Neural progenitor cell (in vitro differentiated cells): ENCODE results near the gene TRIM39. TPM values are rescaled to one million over a fixed set of nuclear protein-coding genes. Genes with fewer than 3 reads are reported as not detected.
"Not testable (repeated sequence)": the region's sequence is repeated elsewhere in the genome, so short reads cannot be mapped to it uniquely, and the experiment has no call there.

ENCODE experiments used
- DNase-seq: peaks from one replicate; pipeline ENCODE4 v3.0.0-alpha.2; 2016; ENCODE audit warnings: low spot score
- H2AFZ ChIP-seq: fragments of 200-600 bp; sonication (generic); replicated peaks from 2 replicates; pipeline ENCODE4 v1.6.1; 2016; ENCODE audit warnings: antibody characterized with exemption
- H3F3A ChIP-seq: fragments of 200-600 bp; sonication (generic); 2 replicates; pipeline ENCODE4 v1.6.1; 2016; ENCODE audit warnings: antibody characterized with exemption, low read depth
- H3K27ac ChIP-seq: fragments of 200-600 bp; sonication (generic); 2 replicates; pipeline ENCODE4 v1.5.1; 2016; ENCODE audit warnings: mild to moderate bottlenecking
- H3K27me3 ChIP-seq: fragments of 200-600 bp; sonication (generic); 2 replicates; pipeline ENCODE4 v1.6.1; 2016; ENCODE audit warnings: mild to moderate bottlenecking, moderate library complexity
- H3K36me3 ChIP-seq: fragments of 200-600 bp; sonication (generic); 2 replicates; pipeline ENCODE4 v1.5.1; 2016
- H3K4me1 ChIP-seq: fragments of 200-600 bp; sonication (generic); 2 replicates; pipeline ENCODE4 v1.6.1; 2016; ENCODE audit warnings: mixed run types
- H3K4me2 ChIP-seq: fragments of 200-600 bp; sonication (generic); 2 replicates; pipeline ENCODE4 v1.6.1; 2016
- H3K4me3 ChIP-seq: fragments of 200-600 bp; sonication (generic); 2 replicates; pipeline ENCODE4 v1.5.1; 2016
- H3K79me2 ChIP-seq: fragments of 200-600 bp; sonication (generic); 2 replicates; pipeline ENCODE4 v1.6.1; 2016; ENCODE audit warnings: low read depth
- H3K9ac ChIP-seq: fragments of 200-600 bp; sonication (generic); 2 replicates; pipeline ENCODE4 v1.6.1; 2016
- H3K9me3 ChIP-seq: fragments of 200-600 bp; sonication (generic); 2 replicates; pipeline ENCODE4 v1.5.1; 2016; ENCODE audit warnings: low read depth
- H4K20me1 ChIP-seq: fragments of 200-600 bp; sonication (generic); 2 replicates; pipeline ENCODE4 v1.6.1; 2016; ENCODE audit warnings: low read depth
- H3K27ac Mint-ChIP-seq: 3 replicates; pipeline ENCODE4 v1.8.0; 2021; ENCODE audit warnings: mixed read lengths
- H3K27me3 Mint-ChIP-seq: 2 replicates; pipeline ENCODE4 v1.8.0; 2022; ENCODE audit warnings: low read depth, mild to moderate bottlenecking, inconsistent platforms, moderate library complexity, mixed read lengths; ENCODE audit not compliant: insufficient read depth
- H3K36me3 Mint-ChIP-seq: 3 replicates; pipeline ENCODE4 v1.8.0; 2021; ENCODE audit warnings: mixed read lengths
- H3K4me1 Mint-ChIP-seq: 3 replicates; pipeline ENCODE4 v1.8.0; 2021; ENCODE audit warnings: mixed read lengths
- H3K4me3 Mint-ChIP-seq: 3 replicates; pipeline ENCODE4 v1.8.0; 2021; ENCODE audit warnings: mild to moderate bottlenecking, moderate library complexity, mixed read lengths
- H3K9me3 Mint-ChIP-seq: 3 replicates; pipeline ENCODE4 v1.8.0; 2020; ENCODE audit warnings: mixed read lengths
- EZH2 ChIP-seq: fragments of 200-600 bp; sonication (generic); IDR thresholded peaks from 2 replicates; pipeline ENCODE4 v1.6.1; 2017; ENCODE audit warnings: antibody characterized with exemption, mild to moderate bottlenecking, moderate library complexity
- EZH2phosphoT487 ChIP-seq: fragments of 200-600 bp; sonication (generic); IDR thresholded peaks from 2 replicates; pipeline ENCODE4 v1.6.1; 2017; ENCODE audit warnings: antibody characterized with exemption
- total RNA-seq: library from RNA; depleted of rRNA; stranded (reverse); fragments of >200 nt; gene quantifications from 2 replicates; pipeline ENCODE4 v1.2.3, GENCODE V29; 2015; ENCODE audit warnings: low replicate concordance
- TF ChIP-seq, protein P1 (sequence below): fragments of 200-600 bp; sonication (generic); IDR thresholded peaks from 2 replicates; pipeline ENCODE4 v1.5.1; 2017; ENCODE audit warnings: antibody characterized with exemption, mild to moderate bottlenecking

Gene TRIM39
- 11.0 and 21.2 TPM in 2 replicates for total RNA-seq

GRCh38 chr6:30326526-30327231, at the start of gene TRIM39:
Gene TRIM39 (plus strand): TSS chr6:30326927. CDS start chr6:30329318, 2,391 bp downstream.
- H3K27me3 Mint-ChIP-seq: peaks cover 2% of the 10 kb centered on the region
- Histone ChIP-seq H3K36me3 (peaks cover 5% of the 10 kb centered on the region), H3K4me2 (peak within 1 kb of the TSS; percentile 87), H4K20me1 (peaks cover 39% of the 10 kb centered on the region), H3K4me3 (peak within 1 kb of the TSS; percentile 79), H2AFZ (peak within 1 kb of the TSS; percentile 99), H3K27me3 (no peaks in the 10 kb centered on the region), H3K9ac (peak within 1 kb of the TSS; percentile 48), H3K27ac (peak within 1 kb of the TSS; percentile 74), H3K9me3 (no peaks in the 10 kb centered on the region), H3K4me1 (peaks cover 22% of the 10 kb centered on the region), H3F3A (peaks cover 16% of the 10 kb centered on the region), H3K79me2 (peaks cover 59% of the 10 kb centered on the region)
- peak; percentile 93 for DNase-seq
- TF ChIP-seq EZH2 (no peak), EZH2phosphoT487 (no peak)
- TF ChIP-seq, protein P1, sequence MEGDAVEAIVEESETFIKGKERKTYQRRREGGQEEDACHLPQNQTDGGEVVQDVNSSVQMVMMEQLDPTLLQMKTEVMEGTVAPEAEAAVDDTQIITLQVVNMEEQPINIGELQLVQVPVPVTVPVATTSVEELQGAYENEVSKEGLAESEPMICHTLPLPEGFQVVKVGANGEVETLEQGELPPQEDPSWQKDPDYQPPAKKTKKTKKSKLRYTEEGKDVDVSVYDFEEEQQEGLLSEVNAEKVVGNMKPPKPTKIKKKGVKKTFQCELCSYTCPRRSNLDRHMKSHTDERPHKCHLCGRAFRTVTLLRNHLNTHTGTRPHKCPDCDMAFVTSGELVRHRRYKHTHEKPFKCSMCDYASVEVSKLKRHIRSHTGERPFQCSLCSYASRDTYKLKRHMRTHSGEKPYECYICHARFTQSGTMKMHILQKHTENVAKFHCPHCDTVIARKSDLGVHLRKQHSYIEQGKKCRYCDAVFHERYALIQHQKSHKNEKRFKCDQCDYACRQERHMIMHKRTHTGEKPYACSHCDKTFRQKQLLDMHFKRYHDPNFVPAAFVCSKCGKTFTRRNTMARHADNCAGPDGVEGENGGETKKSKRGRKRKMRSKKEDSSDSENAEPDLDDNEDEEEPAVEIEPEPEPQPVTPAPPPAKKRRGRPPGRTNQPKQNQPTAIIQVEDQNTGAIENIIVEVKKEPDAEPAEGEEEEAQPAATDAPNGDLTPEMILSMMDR: no peak
- H3K27ac Mint-ChIP-seq: peak within 1 kb of the TSS; percentile 98
- peak within 1 kb of the TSS; percentile 98 for H3K4me3 Mint-ChIP-seq
- H3K4me1 Mint-ChIP-seq: peaks cover 32% of the 10 kb centered on the region
- no peaks in the 10 kb centered on the region for H3K9me3 Mint-ChIP-seq
- peaks cover 7% of the 10 kb centered on the region for H3K36me3 Mint-ChIP-seq

GRCh38 chr6:30280988-30281387, 45.7 kb upstream of the TRIM39 start:
- H3K4me3 Mint-ChIP-seq, H3K79me2 ChIP-seq, H3K9ac ChIP-seq, H3K4me3 ChIP-seq, H3K27me3 ChIP-seq, H3K4me1 Mint-ChIP-seq, H4K20me1 ChIP-seq, H3K27ac Mint-ChIP-seq, H3K36me3 ChIP-seq, DNase-seq, H2AFZ ChIP-seq, H3K4me1 ChIP-seq, H3K27me3 Mint-ChIP-seq, H3K27ac ChIP-seq, H3K4me2 ChIP-seq: not testable (repeated sequence)
- H3K9me3 ChIP-seq: peaks cover 81% of the 10 kb centered on the region
- Mint-ChIP-seq H3K9me3 (peaks cover 70% of the 10 kb centered on the region), H3K36me3 (peaks cover 34% of the 10 kb centered on the region)
- peaks cover 14% of the 10 kb centered on the region for H3F3A ChIP-seq

DNA sequence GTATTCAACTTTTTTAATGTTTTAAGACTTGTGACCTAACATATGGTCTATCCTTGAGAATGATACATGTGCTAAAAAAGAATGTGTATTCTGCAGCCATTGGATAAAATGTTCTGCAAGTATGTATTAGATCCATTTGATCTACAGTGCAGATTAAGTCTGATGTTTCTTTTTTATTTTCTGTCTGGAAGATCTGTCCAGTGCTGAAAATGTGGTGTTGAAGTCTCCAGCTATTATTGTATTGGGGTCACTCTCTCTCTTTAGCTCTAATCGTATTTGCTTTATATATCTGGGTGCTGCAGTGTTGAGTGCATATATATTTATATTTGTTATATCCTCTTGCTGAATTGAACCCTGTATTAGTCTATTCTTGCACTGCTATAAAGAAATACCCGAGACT, 44.2 kb upstream of the TRIM39 start:
- Mint-ChIP-seq H3K36me3 (peaks cover 41% of the 10 kb centered on the region), H3K27ac (no peak overlapping the region), H3K9me3 (peaks cover 79% of the 10 kb centered on the region), H3K4me1 (no peaks in the 10 kb centered on the region), H3K4me3 (no peak overlapping the region), H3K27me3 (peaks cover 4% of the 10 kb centered on the region)
- H3K9ac ChIP-seq: no peak overlapping the region
- no peaks in the 10 kb centered on the region for H3K36me3 ChIP-seq
- no peak overlapping the region for H3K27ac ChIP-seq
- no peaks in the 10 kb centered on the region for H3K79me2 ChIP-seq
- TF ChIP-seq EZH2phosphoT487 (no peak), EZH2 (no peak)
- TF ChIP-seq, protein P1: no peak
- no peaks in the 10 kb centered on the region for H3K27me3 ChIP-seq
- no peaks in the 10 kb centered on the region for H4K20me1 ChIP-seq
- no peaks in the 10 kb centered on the region for H3K4me1 ChIP-seq
- DNase-seq: no peak
- H3K9me3 ChIP-seq: peaks cover 77% of the 10 kb centered on the region
- no peak overlapping the region for H3K4me3 ChIP-seq
- H3K4me2 ChIP-seq: no peak overlapping the region
- H2AFZ ChIP-seq: no peak overlapping the region
- H3F3A ChIP-seq: peaks cover 14% of the 10 kb centered on the region

DNA sequence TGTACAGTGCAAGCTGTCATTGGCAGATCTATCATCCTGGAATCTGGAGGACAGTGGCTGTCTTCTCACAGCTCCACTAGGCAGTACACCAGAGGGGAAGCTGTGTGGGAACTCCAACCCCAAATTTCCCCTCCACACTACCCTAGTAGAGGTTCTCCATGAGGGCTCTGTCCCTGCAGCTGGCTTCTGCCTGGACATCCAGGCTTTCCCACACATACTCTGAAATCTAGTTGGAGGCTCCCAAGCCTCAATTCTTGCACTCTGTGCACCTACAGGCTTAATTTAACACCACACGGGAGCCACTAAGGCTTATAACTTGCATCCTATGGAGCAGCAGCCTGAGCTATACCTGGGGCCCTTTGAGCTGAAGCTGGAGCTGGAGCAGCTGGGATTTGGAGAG, 43.0 kb upstream of the TRIM39 start:
- H2AFZ ChIP-seq: no peak overlapping the region
- TF ChIP-seq, protein P1: no peak
- TF ChIP-seq EZH2 (no peak), EZH2phosphoT487 (no peak)
- peaks cover 4% of the 10 kb centered on the region for H3K27me3 Mint-ChIP-seq
- no peaks in the 10 kb centered on the region for H3K79me2 ChIP-seq
- H3K9ac ChIP-seq: no peak overlapping the region
- no peaks in the 10 kb centered on the region for H4K20me1 ChIP-seq
- peaks cover 14% of the 10 kb centered on the region for H3F3A ChIP-seq
- no peak for DNase-seq
- H3K4me3 ChIP-seq: no peak overlapping the region
- H3K27me3 ChIP-seq: no peaks in the 10 kb centered on the region
- no peaks in the 10 kb centered on the region for H3K4me1 Mint-ChIP-seq
- H3K36me3 Mint-ChIP-seq: peaks cover 48% of the 10 kb centered on the region
- H3K4me1 ChIP-seq: no peaks in the 10 kb centered on the region
- no peak overlapping the region for H3K27ac ChIP-seq
- H3K36me3 ChIP-seq: peaks cover 7% of the 10 kb centered on the region
- H3K27ac Mint-ChIP-seq: no peak overlapping the region
- H3K9me3 ChIP-seq: peaks cover 64% of the 10 kb centered on the region
- peaks cover 81% of the 10 kb centered on the region for H3K9me3 Mint-ChIP-seq
- no peak overlapping the region for H3K4me2 ChIP-seq
- H3K4me3 Mint-ChIP-seq: no peak overlapping the region
